Neural progenitor cell (in vitro differentiated cells): ENCODE measurements around the gene LIN54.

Experiments used
- CTCF ChIP-seq: fragments of 200-600 bp; sonication (generic); IDR thresholded peaks from 2 replicates; pipeline ENCODE4 v1.5.1; 2017; ENCODE audit warnings: antibody characterized with exemption, mild to moderate bottlenecking
- EZH2 ChIP-seq: fragments of 200-600 bp; sonication (generic); IDR thresholded peaks from 2 replicates; pipeline ENCODE4 v1.6.1; 2017; ENCODE audit warnings: antibody characterized with exemption, mild to moderate bottlenecking, moderate library complexity
- EZH2phosphoT487 ChIP-seq: fragments of 200-600 bp; sonication (generic); IDR thresholded peaks from 2 replicates; pipeline ENCODE4 v1.6.1; 2017; ENCODE audit warnings: antibody characterized with exemption

GRCh38 chr4:82900411-82901182 is 110.0 kb downstream of the LIN54 start, which contains the start of gene THAP9:
- TF ChIP-seq CTCF: no peak
- no peak for TF ChIP-seq EZH2
- TF ChIP-seq EZH2phosphoT487: no peak
